Epithelial cell of esophagus (primary cell): ENCODE data around the gene IZUMO4.

Experiments used
- DNase-seq: peaks from one replicate; pipeline ENCODE4 v3.0.0; 2010; ENCODE audit warnings: low read depth
- H3K4me3 ChIP-seq: 2 replicates; pipeline ENCODE4 v1.5.1; 2011; ENCODE audit warnings: mild to moderate bottlenecking, low read length, control low read depth
- CTCF ChIP-seq: IDR thresholded peaks from 2 replicates; pipeline ENCODE4 v1.5.1; 2011; ENCODE audit warnings: low read depth, mild to moderate bottlenecking, low read length, control low read depth, inconsistent platforms; ENCODE audit not compliant: insufficient read depth; ENCODE audit errors: missing control alignments

Gene IZUMO4

GRCh38 chr19:2099054-2099501 is 2.4 kb downstream of the IZUMO4 start:
- no peak overlapping the region for H3K4me3 ChIP-seq

DNA sequence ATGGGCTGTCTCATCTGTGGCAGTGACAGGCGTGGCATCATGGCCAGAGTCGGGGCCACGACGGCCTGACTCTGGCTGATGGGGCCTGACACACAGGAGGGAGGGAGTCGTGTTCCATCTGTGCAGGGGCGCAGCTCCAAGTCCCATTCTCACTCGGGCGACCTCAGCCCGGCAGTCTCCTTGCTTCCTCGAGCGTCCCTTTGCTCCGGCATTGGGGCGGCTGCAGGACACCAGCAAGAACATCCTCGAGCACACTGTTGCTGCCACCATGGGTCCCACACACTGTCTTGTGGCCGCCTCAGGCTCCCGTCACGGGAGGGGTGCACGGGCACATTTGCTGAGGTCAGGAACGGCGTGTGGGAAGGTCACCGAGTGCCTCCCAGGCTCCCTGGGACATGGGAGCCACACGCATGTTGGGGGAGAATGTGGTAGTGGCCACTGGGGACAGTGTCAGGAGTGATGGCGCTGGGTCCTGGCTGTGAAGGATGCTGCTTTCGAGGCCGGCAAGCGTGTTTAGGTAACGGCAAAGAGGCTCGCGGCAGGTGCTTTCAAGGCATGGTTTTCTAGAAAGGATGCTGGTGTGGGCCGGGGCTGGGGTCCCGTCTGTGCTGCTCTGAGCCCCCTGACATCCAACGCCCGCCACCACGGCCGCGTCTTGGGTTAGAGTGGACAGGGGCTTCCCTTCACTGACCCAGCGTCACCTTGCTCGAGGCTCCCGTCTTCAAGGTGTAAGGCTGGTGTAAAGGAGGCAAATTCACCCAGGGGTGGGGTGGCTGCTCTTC is 3.4 kb downstream of the IZUMO4 start:
- TF ChIP-seq CTCF, result no peak
- DNase-seq, result no peak
- no peak overlapping the region for H3K4me3 ChIP-seq

More at GRCh38 chr19:2099054-2099501, 2.4 kb downstream of the IZUMO4 start:
- DNase-seq, result no peak
- no peak for TF ChIP-seq CTCF

- no peak overlapping the region for H3K4me3 ChIP-seq
- DNase-seq, result no peak
- TF ChIP-seq CTCF, result no peak
These were observed 4.0 kb downstream of the IZUMO4 start for GRCh38 chr19:2100719-2101061.

DNA sequence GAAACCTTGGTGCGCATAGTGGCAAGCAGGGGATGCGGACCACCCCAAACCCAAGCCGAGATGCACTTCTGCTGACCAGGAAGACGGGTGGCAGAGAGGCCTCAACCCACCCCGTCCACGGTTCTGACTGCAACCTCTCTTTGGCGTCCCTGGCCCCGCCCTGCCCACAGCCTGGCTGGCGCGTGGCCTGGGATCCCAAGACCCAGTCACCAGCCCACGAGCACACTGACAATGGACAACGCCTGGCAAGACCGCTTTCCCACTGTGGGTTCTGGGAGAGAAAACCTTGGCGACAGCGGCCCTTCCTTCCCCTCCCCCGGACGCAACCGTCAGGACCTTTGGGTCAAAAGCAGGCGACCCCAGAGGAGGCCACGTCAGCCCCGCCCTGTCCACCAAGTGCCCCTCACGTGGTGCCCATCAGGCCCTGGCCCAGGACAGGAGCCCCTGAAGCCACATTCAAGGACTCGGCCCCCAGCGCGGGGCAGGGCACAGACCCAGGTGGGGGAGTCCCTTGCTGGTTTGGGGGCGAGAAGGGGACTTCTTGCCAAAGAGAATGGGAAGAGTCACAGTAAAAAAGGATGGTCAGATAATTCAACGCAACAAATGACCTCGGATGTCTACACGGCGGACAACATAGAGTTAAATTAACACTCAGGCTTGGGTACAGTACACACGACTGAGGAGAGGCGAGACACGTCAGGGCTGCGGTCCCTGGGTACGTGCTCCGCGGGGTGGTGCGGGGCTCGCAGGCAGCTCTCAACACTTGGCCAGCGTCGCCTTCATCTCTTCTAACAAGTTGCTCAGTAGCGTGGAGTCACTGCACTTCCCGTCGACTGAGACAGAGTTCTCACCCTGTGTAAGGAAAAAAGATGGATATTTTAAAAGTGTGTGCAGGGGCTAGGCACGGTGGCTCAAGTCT is 5.0 kb downstream of the IZUMO4 start:
- no peak for TF ChIP-seq CTCF
- H3K4me3 ChIP-seq, result no peak overlapping the region
- DNase-seq, result no peak

GRCh38 chr19:2103045-2103707 is 6.5 kb downstream of the IZUMO4 start:
- DNase-seq, result no peak
- TF ChIP-seq CTCF, result no peak
- no peak overlapping the region for H3K4me3 ChIP-seq

DNA sequence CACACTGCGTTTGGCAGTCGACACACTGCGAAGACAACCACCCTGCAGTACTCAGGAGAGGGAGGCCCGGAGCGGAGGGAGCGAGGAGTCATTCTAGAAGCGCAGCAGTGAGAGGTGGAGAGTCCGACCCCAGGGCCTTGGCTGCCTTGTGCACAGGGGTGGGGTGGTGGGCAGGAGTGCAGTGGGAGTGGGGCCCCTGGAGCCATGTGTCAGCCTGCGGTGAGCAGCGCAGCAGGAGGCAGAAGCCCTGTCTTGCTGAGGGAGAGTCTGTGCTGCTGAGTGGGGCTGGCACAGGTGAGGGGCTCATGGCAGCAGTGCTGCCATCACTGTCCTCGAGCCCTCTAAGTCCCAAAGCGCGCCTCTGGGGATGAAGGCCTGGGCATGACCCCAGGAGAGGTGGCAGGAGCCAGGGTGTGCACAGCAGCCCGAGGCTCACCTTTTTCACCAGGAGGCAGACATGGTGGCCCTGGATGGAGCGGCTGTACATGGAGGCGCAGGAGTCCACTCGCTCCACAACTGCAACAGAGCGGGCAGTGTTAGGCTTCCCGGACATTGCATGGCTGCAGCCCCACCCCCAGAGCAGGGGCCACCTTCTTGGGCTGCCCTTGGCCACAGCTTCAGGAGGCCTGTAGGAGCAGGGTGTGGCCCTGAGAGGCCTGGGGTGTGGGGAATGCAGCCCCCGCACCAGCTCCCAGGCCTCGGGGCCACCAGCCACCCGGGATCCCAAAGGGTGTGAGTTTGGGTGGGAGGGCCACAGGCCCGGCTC is 11.7 kb downstream of the IZUMO4 start:
- no peak for TF ChIP-seq CTCF
- H3K4me3 ChIP-seq, result no peak overlapping the region
- DNase-seq, result no peak
